ENCODE measurements around the gene NTRK2.

NTRK2 gene

GRCh38 chr9:84871983-84872382, 202.5 kb downstream of the NTRK2 start:
- H3K4me2 ChIP-seq (ENCODE audit: low read length): no peak overlapping the region
- no peak overlapping the region for H3K4me3 ChIP-seq (ENCODE audit: low read depth, low read length, poor library complexity, severe bottlenecking)
- no peaks in the 10 kb centered on the region for H3K4me1 ChIP-seq (ENCODE audit: insufficient read depth, low read length, severe bottlenecking)
- no peak overlapping the region for H2AFZ ChIP-seq (ENCODE audit: low read length)
- TF ChIP-seq EZH2 (IDR thresholded peaks at IDR 0.05; ENCODE audit: borderline replicate concordance, low read length) (no peak), CTCF (IDR thresholded peaks at IDR 0.05; ENCODE audit: low read length) (no peak)
- H3K9me2 ChIP-seq (ENCODE audit: low read depth, low read length): no peaks in the 10 kb centered on the region
- H3K79me2 ChIP-seq (ENCODE audit: insufficient read depth, low read length): no peaks in the 10 kb centered on the region
- no peaks in the 10 kb centered on the region for H3F3A ChIP-seq (ENCODE audit: insufficient read depth, low read length)
- H3K9me3 ChIP-seq (ENCODE audit: low read length): no peaks in the 10 kb centered on the region
- no peaks in the 10 kb centered on the region for H3K27me3 ChIP-seq (ENCODE audit: insufficient read depth, low read length)
- no peak overlapping the region for H3K9ac ChIP-seq (ENCODE audit: low read length)
- H3K27ac ChIP-seq (ENCODE audit: low read depth, low read length, poor library complexity, severe bottlenecking): no peak overlapping the region
- no peaks in the 10 kb centered on the region for H3K36me3 ChIP-seq (ENCODE audit: insufficient read depth, low read length)
- no peaks in the 10 kb centered on the region for H4K20me1 ChIP-seq (ENCODE audit: insufficient read depth, low read length)

GRCh38 chr9:84874022-84874421, 204.5 kb downstream of the NTRK2 start:
- Histone ChIP-seq H3K9me2 (ENCODE audit: low read depth, low read length) (no peaks in the 10 kb centered on the region), H3K4me1 (ENCODE audit: insufficient read depth, low read length, severe bottlenecking) (no peaks in the 10 kb centered on the region), H3K27me3 (ENCODE audit: insufficient read depth, low read length) (no peaks in the 10 kb centered on the region), H4K20me1 (ENCODE audit: insufficient read depth, low read length) (no peaks in the 10 kb centered on the region), H3K27ac (ENCODE audit: low read depth, low read length, poor library complexity, severe bottlenecking) (no peak overlapping the region), H3K9me3 (ENCODE audit: low read length) (no peaks in the 10 kb centered on the region), H3K4me3 (ENCODE audit: low read depth, low read length, poor library complexity, severe bottlenecking) (no peak overlapping the region), H3K36me3 (ENCODE audit: insufficient read depth, low read length) (no peaks in the 10 kb centered on the region), H3K9ac (ENCODE audit: low read length) (no peak overlapping the region), H3F3A (ENCODE audit: insufficient read depth, low read length) (no peaks in the 10 kb centered on the region), H2AFZ (ENCODE audit: low read length) (no peak overlapping the region), H3K4me2 (ENCODE audit: low read length) (no peak overlapping the region), H3K79me2 (ENCODE audit: insufficient read depth, low read length) (no peaks in the 10 kb centered on the region)
- TF ChIP-seq CTCF (IDR thresholded peaks at IDR 0.05; ENCODE audit: low read length) (no peak), EZH2 (IDR thresholded peaks at IDR 0.05; ENCODE audit: borderline replicate concordance, low read length) (no peak)

GRCh38 chr9:84874596-84874995, 205.1 kb downstream of the NTRK2 start:
- Histone ChIP-seq H3K4me2 (ENCODE audit: low read length) (no peak overlapping the region), H3K79me2 (ENCODE audit: insufficient read depth, low read length) (no peaks in the 10 kb centered on the region), H4K20me1 (ENCODE audit: insufficient read depth, low read length) (no peaks in the 10 kb centered on the region), H3K9ac (ENCODE audit: low read length) (no peak overlapping the region), H2AFZ (ENCODE audit: low read length) (no peak overlapping the region), H3F3A (ENCODE audit: insufficient read depth, low read length) (no peaks in the 10 kb centered on the region), H3K27me3 (ENCODE audit: insufficient read depth, low read length) (no peaks in the 10 kb centered on the region), H3K27ac (ENCODE audit: low read depth, low read length, poor library complexity, severe bottlenecking) (no peak overlapping the region), H3K36me3 (ENCODE audit: insufficient read depth, low read length) (no peaks in the 10 kb centered on the region), H3K9me2 (ENCODE audit: low read depth, low read length) (no peaks in the 10 kb centered on the region), H3K9me3 (ENCODE audit: low read length) (no peaks in the 10 kb centered on the region), H3K4me3 (ENCODE audit: low read depth, low read length, poor library complexity, severe bottlenecking) (no peak overlapping the region), H3K4me1 (ENCODE audit: insufficient read depth, low read length, severe bottlenecking) (no peaks in the 10 kb centered on the region)
- no peak for TF ChIP-seq CTCF (IDR thresholded peaks at IDR 0.05; ENCODE audit: low read length)
- TF ChIP-seq EZH2 (IDR thresholded peaks at IDR 0.05; ENCODE audit: borderline replicate concordance, low read length): no peak
